Upper lobe of right lung (tissue), 1 donor: ENCODE data around the gene RPS15. TPM values are rescaled to one million over a fixed set of nuclear protein-coding genes. Genes with fewer than 3 reads are reported as not detected.

Source experiments
- ATAC-seq: fragments of 200-7000 bp; cut with Tn5 transposase; one replicate; pipeline ENCODE4 v1.9.1; 2020; ENCODE audit warnings: mild to moderate bottlenecking, moderate library complexity
- DNase-seq: peaks from one replicate; pipeline ENCODE4 v3.0.0-alpha.2; 2020
- H3K27ac ChIP-seq: fragments of 200-600 bp; one replicate; pipeline ENCODE4 v1.8.0; 2022
- H3K27me3 ChIP-seq: fragments of 200-600 bp; one replicate; pipeline ENCODE4 v1.8.0; 2022; ENCODE audit warnings: mild to moderate bottlenecking
- H3K36me3 ChIP-seq: fragments of 200-600 bp; one replicate; pipeline ENCODE4 v1.8.0; 2022
- H3K4me1 ChIP-seq: fragments of 200-600 bp; one replicate; pipeline ENCODE4 v1.8.0; 2022
- H3K4me3 ChIP-seq: fragments of 200-600 bp; one replicate; pipeline ENCODE4 v1.8.0; 2022; ENCODE audit warnings: mild to moderate bottlenecking
- H3K9me3 ChIP-seq: fragments of 200-600 bp; one replicate; pipeline ENCODE4 v1.8.0; 2022
- intact Hi-C: fragments of 100-400 bp; cut with DNase I; formaldehyde crosslinking; loops from one replicate; pipeline ENCODE4 v1.11.0; 2022
- total RNA-seq: library from RNA; stranded (reverse); fragmentation: NEBNext Ultra II Directional; extraction: Animal tissue kit (Norgen Biotek cat#: 25700); gene quantifications from one replicate; pipeline ENCODE4 v1.2.1, GENCODE V29; 2021
- TF ChIP-seq, protein P1 (sequence below): fragments of 200-600 bp; IDR thresholded peaks from one replicate; pipeline ENCODE4 v1.8.0; 2022; ENCODE audit warnings: antibody characterized with exemption
- donor health status: DM: no; HTN: yes; CAD: no; lungs with severe emphysema.

The RPS15 gene
- total RNA-seq, 1 donor from 2014 or later = 841 TPM

- DNase-seq = peak; percentile 65
Measured at GRCh38 chr19:1486720-1487575, 48.8 kb downstream of the RPS15 start.

DNA sequence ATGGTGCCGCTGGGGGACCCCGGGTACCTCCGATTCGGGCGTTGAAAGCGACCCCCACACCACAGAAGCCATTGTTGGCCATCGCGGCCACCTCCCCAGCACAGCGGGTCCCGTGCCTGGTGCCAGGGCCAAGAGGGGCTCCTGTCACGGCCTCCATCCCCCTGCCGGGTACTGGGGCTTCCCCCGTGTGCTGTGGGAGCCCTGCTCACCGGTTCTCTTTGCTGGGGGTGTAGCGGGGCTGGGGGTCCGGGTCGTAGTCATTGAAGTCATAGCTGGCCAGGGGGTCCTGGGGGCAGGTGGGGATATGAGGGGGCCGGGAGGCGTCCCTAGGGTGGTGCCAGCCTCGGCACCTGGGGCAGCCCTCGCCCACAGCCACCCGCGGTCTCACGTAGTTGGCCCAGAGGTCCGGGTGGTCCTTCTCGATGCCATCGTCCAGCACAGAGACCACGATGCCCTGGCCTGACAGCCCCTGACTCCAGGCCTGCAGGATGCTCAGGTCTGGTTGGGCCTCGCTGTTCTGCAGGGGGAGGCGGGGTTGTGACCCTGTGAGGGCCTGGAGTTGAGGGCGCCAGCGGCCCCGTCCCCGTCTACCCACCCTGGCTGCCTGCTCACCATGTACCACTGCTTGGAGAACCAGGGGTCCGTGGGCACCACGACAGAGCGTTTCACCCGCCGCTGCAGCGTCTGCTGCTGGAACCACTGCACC, 49.5 kb downstream of the RPS15 start:
- peak; percentile 68 for DNase-seq
- Histone ChIP-seq H3K27me3 (no peaks in the 10 kb centered on the region), H3K36me3 (no peaks in the 10 kb centered on the region), H3K4me3 (no peak overlapping the region), H3K9me3 (no peaks in the 10 kb centered on the region), H3K4me1 (peaks cover 11% of the 10 kb centered on the region), H3K27ac (no peak overlapping the region)
- no peak for ATAC-seq
- TF ChIP-seq, protein P1, sequence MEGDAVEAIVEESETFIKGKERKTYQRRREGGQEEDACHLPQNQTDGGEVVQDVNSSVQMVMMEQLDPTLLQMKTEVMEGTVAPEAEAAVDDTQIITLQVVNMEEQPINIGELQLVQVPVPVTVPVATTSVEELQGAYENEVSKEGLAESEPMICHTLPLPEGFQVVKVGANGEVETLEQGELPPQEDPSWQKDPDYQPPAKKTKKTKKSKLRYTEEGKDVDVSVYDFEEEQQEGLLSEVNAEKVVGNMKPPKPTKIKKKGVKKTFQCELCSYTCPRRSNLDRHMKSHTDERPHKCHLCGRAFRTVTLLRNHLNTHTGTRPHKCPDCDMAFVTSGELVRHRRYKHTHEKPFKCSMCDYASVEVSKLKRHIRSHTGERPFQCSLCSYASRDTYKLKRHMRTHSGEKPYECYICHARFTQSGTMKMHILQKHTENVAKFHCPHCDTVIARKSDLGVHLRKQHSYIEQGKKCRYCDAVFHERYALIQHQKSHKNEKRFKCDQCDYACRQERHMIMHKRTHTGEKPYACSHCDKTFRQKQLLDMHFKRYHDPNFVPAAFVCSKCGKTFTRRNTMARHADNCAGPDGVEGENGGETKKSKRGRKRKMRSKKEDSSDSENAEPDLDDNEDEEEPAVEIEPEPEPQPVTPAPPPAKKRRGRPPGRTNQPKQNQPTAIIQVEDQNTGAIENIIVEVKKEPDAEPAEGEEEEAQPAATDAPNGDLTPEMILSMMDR = no peak
- intact Hi-C loops = no loop called here

More at GRCh38 chr19:1486720-1487575, 48.8 kb downstream of the RPS15 start:
- TF ChIP-seq, protein P1 = no peak
- ATAC-seq = no peak
- peaks cover 11% of the 10 kb centered on the region for H3K4me1 ChIP-seq
- intact Hi-C loops = no loop called here
- H3K4me3 ChIP-seq = no peak overlapping the region
- no peaks in the 10 kb centered on the region for H3K9me3 ChIP-seq
- no peaks in the 10 kb centered on the region for H3K27me3 ChIP-seq
- H3K27ac ChIP-seq = no peak overlapping the region
- no peaks in the 10 kb centered on the region for H3K36me3 ChIP-seq

DNA sequence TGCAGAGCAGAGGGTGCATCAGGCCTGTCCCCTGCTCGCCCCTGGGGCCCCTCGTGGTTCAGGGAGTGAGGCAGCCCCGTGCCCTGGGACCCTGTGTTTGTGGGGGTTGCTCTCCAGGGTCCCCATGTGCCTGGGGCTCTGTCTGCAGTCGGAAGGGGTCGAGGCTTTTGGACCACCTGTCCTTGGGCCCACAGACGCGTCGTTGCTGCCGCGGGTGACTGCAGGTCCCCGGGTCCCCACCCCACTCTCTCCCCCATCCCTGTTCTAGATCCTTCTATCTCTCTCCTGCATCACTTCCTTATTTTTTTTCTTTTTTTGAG, 50.0 kb downstream of the RPS15 start:
- TF ChIP-seq, protein P1 = no peak
- Histone ChIP-seq H3K4me1 (peaks cover 11% of the 10 kb centered on the region), H3K27ac (no peak overlapping the region)

GRCh38 chr19:1489463-1490310, 51.5 kb downstream of the RPS15 start:
- intact Hi-C loops = no loop called here
- no peaks in the 10 kb centered on the region for H3K9me3 ChIP-seq
- no peaks in the 10 kb centered on the region for H3K36me3 ChIP-seq
- ATAC-seq (no peak), DNase-seq (peak; percentile 71)
- no peaks in the 10 kb centered on the region for H3K27me3 ChIP-seq
- TF ChIP-seq, protein P1 = no peak
- H3K4me3 ChIP-seq = peak overlapping the region; percentile 62
- H3K4me1 ChIP-seq = peaks cover 11% of the 10 kb centered on the region
- H3K27ac ChIP-seq = peak overlapping the region; percentile 65

More for the DNA sequence above, 50.0 kb downstream of the RPS15 start:
- intact Hi-C loops = no loop called here
- Histone ChIP-seq H3K27me3 (no peaks in the 10 kb centered on the region), H3K4me3 (no peak overlapping the region), H3K9me3 (no peaks in the 10 kb centered on the region), H3K36me3 (no peaks in the 10 kb centered on the region)
- DNase-seq = no peak
- ATAC-seq = no peak

Other genes with a start within 250 kb of the RPS15 start
- 51.8 TPM for gene STK11, start 232.6 kb upstream of the RPS15 start, total RNA-seq
- 1.0 TPM for gene CBARP, start 200.4 kb upstream of the RPS15 start, total RNA-seq
- 126 TPM for gene ATP5F1D, start 196.6 kb upstream of the RPS15 start, total RNA-seq
- 135 TPM for gene MIDN, start 189.8 kb upstream of the RPS15 start, total RNA-seq
- 322 TPM for gene CIRBP, start 169.1 kb upstream of the RPS15 start, total RNA-seq
- 41.4 TPM for gene FAM174C, start 162.9 kb upstream of the RPS15 start, total RNA-seq
- gene EFNA2, start 152.5 kb upstream of the RPS15 start, total RNA-seq = not detected
- gene NDUFS7, start 54.5 kb upstream of the RPS15 start, total RNA-seq = 78.2 TPM
- 7.1 TPM for gene GAMT, start 36.9 kb upstream of the RPS15 start, total RNA-seq
- 98.7 TPM for gene DAZAP1, start 30.8 kb upstream of the RPS15 start, total RNA-seq
- gene APC2, start 11.7 kb downstream of the RPS15 start, total RNA-seq = 0.20 TPM
- gene C19orf25, start 40.8 kb downstream of the RPS15 start, total RNA-seq = 26.3 TPM
- 4.3 TPM for gene PCSK4, start 52.0 kb downstream of the RPS15 start, total RNA-seq
- gene REEP6, start 52.8 kb downstream of the RPS15 start, total RNA-seq = 1.2 TPM
- gene ADAMTSL5, start 74.6 kb downstream of the RPS15 start, total RNA-seq = 4.8 TPM
- gene PLK5, start 85.7 kb downstream of the RPS15 start, total RNA-seq = not detected
- gene MEX3D, start 129.9 kb downstream of the RPS15 start, total RNA-seq = 25.3 TPM
- 78.7 TPM for gene MBD3, start 154.5 kb downstream of the RPS15 start, total RNA-seq
- 167 TPM for gene UQCR11, start 167.1 kb downstream of the RPS15 start, total RNA-seq
- gene TCF3, start 214.2 kb downstream of the RPS15 start, total RNA-seq = 43.2 TPM